WERI-Rb-1 (cell line): Measurements from ENCODE around the gene RICTOR.

Experiments used
- DNase-seq: peaks from one replicate; pipeline ENCODE4 v3.0.0-alpha.2; 2020
- H3K27ac ChIP-seq: fragments of 250-450 bp; sonication (Bioruptor Pico); 2 replicates; pipeline ENCODE4 v1.5.1; 2020; ENCODE audit warnings: mild to moderate bottlenecking, moderate library complexity
- H3K27me3 ChIP-seq: fragments of 250-450 bp; sonication (Bioruptor Pico); 2 replicates; pipeline ENCODE4 v1.5.1; 2021; ENCODE audit warnings: mild to moderate bottlenecking, low read depth, moderate library complexity; ENCODE audit not compliant: insufficient read depth, severe bottlenecking
- H3K36me3 ChIP-seq: fragments of 250-450 bp; sonication (Bioruptor Pico); 2 replicates; pipeline ENCODE4 v1.5.1; 2020; ENCODE audit warnings: mild to moderate bottlenecking, moderate library complexity
- H3K4me3 ChIP-seq: 2 replicates; pipeline ENCODE4 v1.5.1; 2011; ENCODE audit warnings: low read depth, mild to moderate bottlenecking, control low read depth, low read length
- H3K9me3 ChIP-seq: fragments of 250-450 bp; sonication (Bioruptor Pico); 2 replicates; pipeline ENCODE4 v1.5.1; 2021; ENCODE audit warnings: mild to moderate bottlenecking, moderate library complexity; ENCODE audit not compliant: severe bottlenecking
- CTCF ChIP-seq: IDR thresholded peaks from 2 replicates; pipeline ENCODE4 v1.5.1; 2011; ENCODE audit warnings: low read depth, mild to moderate bottlenecking, control low read depth, inconsistent platforms, low read length

RICTOR gene

GRCh38 chr5:38929838-38930237 is 144.4 kb downstream of the RICTOR start:
- Histone ChIP-seq H3K9me3 (no peaks in the 10 kb centered on the region), H3K27ac (no peak overlapping the region), H3K27me3 (no peaks in the 10 kb centered on the region), H3K36me3 (no peaks in the 10 kb centered on the region), H3K4me3 (no peak overlapping the region)
- DNase-seq = no peak
- no peak for TF ChIP-seq CTCF

- Histone ChIP-seq H3K27me3 (no peaks in the 10 kb centered on the region), H3K9me3 (no peaks in the 10 kb centered on the region), H3K27ac (no peak overlapping the region), H3K36me3 (no peaks in the 10 kb centered on the region), H3K4me3 (no peak overlapping the region)
- no peak for DNase-seq
- no peak for TF ChIP-seq CTCF
Measured at GRCh38 chr5:38927470-38927869, 146.7 kb downstream of the RICTOR start.

- DNase-seq = no peak
Measured at GRCh38 chr5:38926121-38926520, 148.1 kb downstream of the RICTOR start.

GRCh38 chr5:38925154-38925925 is 148.9 kb downstream of the RICTOR start:
- no peaks in the 10 kb centered on the region for H3K27me3 ChIP-seq
- no peak overlapping the region for H3K27ac ChIP-seq
- H3K36me3 ChIP-seq = no peaks in the 10 kb centered on the region
- no peak for TF ChIP-seq CTCF
- no peak overlapping the region for H3K4me3 ChIP-seq
- DNase-seq = no peak
- no peaks in the 10 kb centered on the region for H3K9me3 ChIP-seq

More at GRCh38 chr5:38926121-38926520, 148.1 kb downstream of the RICTOR start:
- no peak overlapping the region for H3K4me3 ChIP-seq
- no peak overlapping the region for H3K27ac ChIP-seq
- no peak for TF ChIP-seq CTCF
- no peaks in the 10 kb centered on the region for H3K36me3 ChIP-seq
- H3K27me3 ChIP-seq = no peaks in the 10 kb centered on the region
- no peaks in the 10 kb centered on the region for H3K9me3 ChIP-seq

- H3K9me3 ChIP-seq = no peaks in the 10 kb centered on the region
- H3K27ac ChIP-seq = no peak overlapping the region
- H3K4me3 ChIP-seq = no peak overlapping the region
- DNase-seq = no peak
- no peak for TF ChIP-seq CTCF
- no peaks in the 10 kb centered on the region for H3K27me3 ChIP-seq
- H3K36me3 ChIP-seq = no peaks in the 10 kb centered on the region
Measured at GRCh38 chr5:38923661-38924451, 150.3 kb downstream of the RICTOR start.
